Ramos (cell line): ENCODE results near the gene CHKA.

Experiments used
- in situ Hi-C: fragments of 300-500 bp; cut with MboI; formaldehyde crosslinking; loops from one replicate; pipeline ENCODE4 v1.14.3; 2022; ENCODE audit warnings: low sequenced_read_pairs; ENCODE audit not compliant: unreplicated experiment

The CHKA gene

GRCh38 chr11:68037411-68038225 is 83.6 kb downstream of the CHKA start:
- in situ Hi-C loops = no loop called here

- in situ Hi-C loops = no loop called here
Measured at GRCh38 chr11:68036717-68037239, 84.4 kb downstream of the CHKA start.

GRCh38 chr11:68036141-68036716 is 85.0 kb downstream of the CHKA start:
- in situ Hi-C loops = no loop called here

GRCh38 chr11:68035266-68035876 is 85.8 kb downstream of the CHKA start:
- in situ Hi-C loops = no loop called here

- in situ Hi-C loops = no loop called here
Measured at GRCh38 chr11:68033708-68034045, 87.5 kb downstream of the CHKA start.

GRCh38 chr11:68032997-68033707 is 88.0 kb downstream of the CHKA start:
- in situ Hi-C loops = no loop called here

GRCh38 chr11:68032003-68032402 is 89.2 kb downstream of the CHKA start:
- in situ Hi-C loops = no loop called here

- in situ Hi-C loops = no loop called here
Measured at GRCh38 chr11:68031144-68031464, 90.1 kb downstream of the CHKA start.

- in situ Hi-C loops = no loop called here
Measured at GRCh38 chr11:68030318-68031143, 90.7 kb downstream of the CHKA start, which contains the start of gene NDUFS8. NDUFS8 (plus strand) TSS chr11:68030681; CDS start chr11:68032152, 1,471 bp downstream.

- in situ Hi-C loops = no loop called here
Measured at GRCh38 chr11:68028802-68029545, 92.2 kb downstream of the CHKA start.

- in situ Hi-C loops = no loop called here
Measured at GRCh38 chr11:68027667-68028066, 93.5 kb downstream of the CHKA start.

GRCh38 chr11:68026391-68027105 is 94.6 kb downstream of the CHKA start:
- in situ Hi-C loops = no loop called here

- in situ Hi-C loops = no loop called here
Measured at GRCh38 chr11:68025047-68025446, 96.1 kb downstream of the CHKA start.

GRCh38 chr11:68024508-68024907 is 96.7 kb downstream of the CHKA start:
- in situ Hi-C loops = no loop called here

GRCh38 chr11:68022531-68022930 is 98.7 kb downstream of the CHKA start:
- in situ Hi-C loops = no loop called here

- in situ Hi-C loops = no loop called here
Measured at GRCh38 chr11:68021167-68021787, 99.9 kb downstream of the CHKA start.

GRCh38 chr11:68020575-68020974 is 100.6 kb downstream of the CHKA start:
- in situ Hi-C loops = no loop called here

GRCh38 chr11:68019486-68019885 is 101.7 kb downstream of the CHKA start:
- in situ Hi-C loops = no loop called here
